ENCODE data around the gene IFI27L2.

- no peak for TF ChIP-seq JUND (IDR thresholded peaks at IDR 0.05)
- TF ChIP-seq, protein P1, sequence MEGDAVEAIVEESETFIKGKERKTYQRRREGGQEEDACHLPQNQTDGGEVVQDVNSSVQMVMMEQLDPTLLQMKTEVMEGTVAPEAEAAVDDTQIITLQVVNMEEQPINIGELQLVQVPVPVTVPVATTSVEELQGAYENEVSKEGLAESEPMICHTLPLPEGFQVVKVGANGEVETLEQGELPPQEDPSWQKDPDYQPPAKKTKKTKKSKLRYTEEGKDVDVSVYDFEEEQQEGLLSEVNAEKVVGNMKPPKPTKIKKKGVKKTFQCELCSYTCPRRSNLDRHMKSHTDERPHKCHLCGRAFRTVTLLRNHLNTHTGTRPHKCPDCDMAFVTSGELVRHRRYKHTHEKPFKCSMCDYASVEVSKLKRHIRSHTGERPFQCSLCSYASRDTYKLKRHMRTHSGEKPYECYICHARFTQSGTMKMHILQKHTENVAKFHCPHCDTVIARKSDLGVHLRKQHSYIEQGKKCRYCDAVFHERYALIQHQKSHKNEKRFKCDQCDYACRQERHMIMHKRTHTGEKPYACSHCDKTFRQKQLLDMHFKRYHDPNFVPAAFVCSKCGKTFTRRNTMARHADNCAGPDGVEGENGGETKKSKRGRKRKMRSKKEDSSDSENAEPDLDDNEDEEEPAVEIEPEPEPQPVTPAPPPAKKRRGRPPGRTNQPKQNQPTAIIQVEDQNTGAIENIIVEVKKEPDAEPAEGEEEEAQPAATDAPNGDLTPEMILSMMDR (IDR thresholded peaks at IDR 0.05; ENCODE audit: low read depth, low read length, missing input control) = no peak
- no peak for TF ChIP-seq FOXA1 (IDR thresholded peaks at IDR 0.05)
- TF ChIP-seq, protein P2, sequence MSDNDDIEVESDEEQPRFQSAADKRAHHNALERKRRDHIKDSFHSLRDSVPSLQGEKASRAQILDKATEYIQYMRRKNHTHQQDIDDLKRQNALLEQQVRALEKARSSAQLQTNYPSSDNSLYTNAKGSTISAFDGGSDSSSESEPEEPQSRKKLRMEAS (IDR thresholded peaks at IDR 0.05) = no peak
- TF ChIP-seq RXRA (IDR thresholded peaks at IDR 0.05) = no peak
- TF ChIP-seq FOXA2 (IDR thresholded peaks at IDR 0.05) = no peak
- TF ChIP-seq ZBTB33 (IDR thresholded peaks at IDR 0.05) = no peak
- TF ChIP-seq RAD21 (IDR thresholded peaks at IDR 0.05) = no peak
- no peak for TF ChIP-seq GABPA (IDR thresholded peaks at IDR 0.05 in 1 of 2, conservative IDR thresholded peaks at IDR 0.05 in 1 of 2)
Measured at GRCh38 chr14:94115631-94116030, 13.8 kb downstream of the IFI27L2 start.
